ENCODE measurements around the gene FGD4.

The FGD4 gene

GRCh38 chr12:32566663-32567295 is 167.4 kb downstream of the FGD4 start:
- peak; percentile 20 for DNase-seq

- no peak for DNase-seq
These were observed 167.9 kb downstream of the FGD4 start for GRCh38 chr12:32567296-32567674.

GRCh38 chr12:32568228-32568627 is 168.9 kb downstream of the FGD4 start:
- DNase-seq, result peak; percentile 89

- no peak for DNase-seq
These were observed 169.9 kb downstream of the FGD4 start for GRCh38 chr12:32569259-32569658.

GRCh38 chr12:32574585-32574984 is 175.2 kb downstream of the FGD4 start:
- no peak for DNase-seq

- no peak for DNase-seq
These were observed 178.0 kb downstream of the FGD4 start for GRCh38 chr12:32577328-32577727.

GRCh38 chr12:32583534-32583933 is 184.2 kb downstream of the FGD4 start:
- peak; percentile 41 for DNase-seq

- DNase-seq, result no peak
These were observed 186.3 kb downstream of the FGD4 start for GRCh38 chr12:32585680-32586079.

GRCh38 chr12:32586390-32586789 is 187.0 kb downstream of the FGD4 start:
- peak; percentile 60 for DNase-seq

GRCh38 chr12:32587581-32588495 is 188.5 kb downstream of the FGD4 start:
- DNase-seq, result no peak

- no peak for DNase-seq
These were observed 189.2 kb downstream of the FGD4 start for GRCh38 chr12:32588604-32589003.

GRCh38 chr12:32589165-32589865 is 190.0 kb downstream of the FGD4 start:
- DNase-seq, result no peak

GRCh38 chr12:32595251-32595650 is 195.9 kb downstream of the FGD4 start:
- DNase-seq, result peak; percentile 73

- no peak for DNase-seq
These were observed 196.7 kb downstream of the FGD4 start for GRCh38 chr12:32596030-32596429.

GRCh38 chr12:32598688-32599087 is 199.3 kb downstream of the FGD4 start:
- no peak for DNase-seq

GRCh38 chr12:32600681-32601080 is 201.3 kb downstream of the FGD4 start:
- DNase-seq, result no peak

- DNase-seq, result no peak
These were observed 203.7 kb downstream of the FGD4 start for GRCh38 chr12:32603071-32603470.

- DNase-seq, result peak; percentile 17
These were observed 204.5 kb downstream of the FGD4 start for GRCh38 chr12:32603858-32604257.

- no peak for DNase-seq
These were observed 205.2 kb downstream of the FGD4 start for GRCh38 chr12:32604565-32604964.

GRCh38 chr12:32605326-32606095 is 206.2 kb downstream of the FGD4 start:
- no peak for DNase-seq

- DNase-seq, result no peak
These were observed 207.1 kb downstream of the FGD4 start for GRCh38 chr12:32606443-32606842.

GRCh38 chr12:32609966-32610365 is 210.6 kb downstream of the FGD4 start:
- no peak for DNase-seq

- no peak for DNase-seq
These were observed 212.6 kb downstream of the FGD4 start for GRCh38 chr12:32611986-32612385.
